HCT116 (cell line): ENCODE data around the gene C11orf52.

Experiments
- CBX3 ChIP-seq: IDR thresholded peaks from 2 replicates; pipeline ENCODE4 v1.6.1; 2012; ENCODE audit warnings: low read depth
- CTCF ChIP-seq, 3 experiments: fragments of 200-600 bp in 1 of 3; sonication (generic) in 1 of 3; IDR thresholded peaks in 2 of 3; conservative IDR thresholded peaks in 1 of 3; 2 replicates each; pipeline ENCODE4 v1.5.1; 2012 to 2017; ENCODE audit warnings: low read depth in 2 of 3, low read length in 2 of 3, antibody characterized with exemption in 1 of 3, borderline replicate concordance in 1 of 3, control low read depth in 1 of 3, mild to moderate bottlenecking in 1 of 3, mixed read lengths in 1 of 3, mixed run types in 1 of 3, moderate library complexity in 1 of 3; ENCODE audit not compliant: insufficient read depth in 1 of 3
- EZH2 ChIP-seq: fragments of 200-600 bp; sonication (generic); IDR thresholded peaks from 2 replicates; pipeline ENCODE4 v1.6.1; 2017; ENCODE audit warnings: antibody characterized with exemption, mixed run types
- FOSL1 ChIP-seq: IDR thresholded peaks from 2 replicates; pipeline ENCODE4 v1.6.1; 2012; ENCODE audit warnings: low read depth
- POLR2A ChIP-seq: IDR thresholded peaks from 2 replicates; pipeline ENCODE4 v1.7.0; 2011; ENCODE audit warnings: borderline replicate concordance; ENCODE audit not compliant: insufficient read depth, insufficient read length; ENCODE audit errors: extremely low read depth
- SP1 ChIP-seq: IDR thresholded peaks from 2 replicates; pipeline ENCODE4 v1.6.1; 2012; ENCODE audit warnings: low read depth

GRCh38 chr11:111937461-111937769 is 18.7 kb downstream of the C11orf52 start:
- TF ChIP-seq CTCF (IDR thresholded peaks at IDR 0.05 in 2 of 3, conservative IDR thresholded peaks at IDR 0.05 in 1 of 3; ENCODE audit: borderline replicate concordance in 1 of 3, insufficient read depth in 1 of 3, low read depth in 2 of 3, low read length in 2 of 3), result no peak
- no peak for TF ChIP-seq FOSL1
- TF ChIP-seq SP1, result no peak
- no peak for TF ChIP-seq CBX3
- no peak for TF ChIP-seq POLR2A
- no peak for TF ChIP-seq EZH2
